Endothelial cell of umbilical vein (primary cell): Measurements from ENCODE around the gene LRP1.

Source experiments
- EZH2 ChIP-seq: IDR thresholded peaks from 2 replicates; pipeline ENCODE4 v1.6.1; 2012; ENCODE audit warnings: borderline replicate concordance, low read depth, mild to moderate bottlenecking, moderate library complexity, low read length, inconsistent platforms; ENCODE audit not compliant: severe bottlenecking
- JUN ChIP-seq: IDR thresholded peaks from 2 replicates; pipeline ENCODE4 v1.6.1; 2011; ENCODE audit warnings: borderline replicate concordance, low read depth; ENCODE audit not compliant: insufficient read length, insufficient read depth
- MYC ChIP-seq: IDR thresholded peaks from one replicate; pipeline ENCODE4 v1.6.1; 2011; ENCODE audit warnings: mild to moderate bottlenecking, low read depth, low read length
- POLR2A ChIP-seq: IDR thresholded peaks from 2 replicates; pipeline ENCODE4 v1.6.1; 2012; ENCODE audit warnings: low read depth, mild to moderate bottlenecking, control low read depth, low read length
- POLR2AphosphoS5 ChIP-seq: IDR thresholded peaks from 2 replicates; pipeline ENCODE4 v1.6.1; 2012; ENCODE audit warnings: low read depth, mild to moderate bottlenecking, control low read depth, low read length, moderate library complexity; ENCODE audit not compliant: insufficient read depth
- TF ChIP-seq, protein P1 (sequence below): IDR thresholded peaks from 2 replicates; pipeline ENCODE4 v1.6.1; 2011; ENCODE audit not compliant: insufficient read depth, insufficient read length
- TF ChIP-seq, protein P2 (sequence below), 2 donors: IDR thresholded peaks; 1 replicate in 1 of 2; 2 replicates in 1 of 2; pipeline ENCODE4 v1.5.1; 2011; ENCODE audit warnings: low read length in 2 of 2, mild to moderate bottlenecking in 2 of 2, moderate library complexity in 2 of 2, control low read depth in 1 of 2, inconsistent platforms in 1 of 2, low read depth in 1 of 2; ENCODE audit not compliant: insufficient read depth in 1 of 2; ENCODE audit errors: extremely low read depth in 1 of 2

DNA sequence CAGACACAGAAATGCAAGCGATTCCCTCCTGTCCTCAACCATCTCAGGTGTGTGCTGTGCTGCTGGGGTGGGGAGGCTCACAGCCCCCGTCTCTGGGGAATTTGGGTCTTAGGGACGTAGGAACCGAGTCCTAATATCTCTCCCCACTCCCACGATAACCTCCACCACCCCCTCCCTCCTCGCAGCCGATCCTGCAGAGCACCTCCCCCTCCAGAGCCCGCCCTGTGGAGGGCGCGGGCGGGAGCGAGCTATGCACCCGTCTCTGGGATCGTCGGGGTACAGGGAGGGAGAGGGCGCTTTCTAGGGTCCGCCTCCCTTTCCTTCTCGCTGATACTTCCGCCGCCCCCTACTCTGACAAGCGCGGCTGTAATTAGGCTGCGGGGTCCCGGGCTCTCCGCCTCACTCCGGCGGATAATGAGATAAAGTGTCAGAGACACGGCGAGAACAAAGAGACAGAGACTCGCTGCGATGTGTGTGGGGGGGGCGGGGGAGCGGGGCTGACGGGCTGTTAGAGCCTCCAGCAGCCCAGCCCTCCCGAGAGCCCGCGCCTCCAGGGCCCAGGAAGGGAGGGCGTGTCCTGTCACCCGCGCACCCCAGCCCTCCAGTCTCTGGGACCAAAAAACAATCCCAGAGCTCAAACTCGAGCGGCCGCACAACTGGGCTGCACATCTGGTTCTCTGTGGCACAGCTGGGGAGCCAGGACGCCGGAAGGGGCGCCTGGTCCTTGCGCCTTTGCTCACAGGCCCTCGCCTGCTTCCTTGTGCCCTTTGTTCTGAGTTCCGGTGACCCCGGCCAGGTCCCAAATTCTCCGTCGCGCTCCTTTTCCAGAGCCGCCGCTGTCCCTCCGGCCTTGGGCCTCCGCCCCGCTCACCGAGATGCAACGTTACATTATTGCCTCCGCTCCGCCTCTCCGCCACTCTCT lies 109.9 kb downstream of the LRP1 start:
- TF ChIP-seq, protein P1, sequence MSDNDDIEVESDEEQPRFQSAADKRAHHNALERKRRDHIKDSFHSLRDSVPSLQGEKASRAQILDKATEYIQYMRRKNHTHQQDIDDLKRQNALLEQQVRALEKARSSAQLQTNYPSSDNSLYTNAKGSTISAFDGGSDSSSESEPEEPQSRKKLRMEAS = no peak
- TF ChIP-seq, protein P2, sequence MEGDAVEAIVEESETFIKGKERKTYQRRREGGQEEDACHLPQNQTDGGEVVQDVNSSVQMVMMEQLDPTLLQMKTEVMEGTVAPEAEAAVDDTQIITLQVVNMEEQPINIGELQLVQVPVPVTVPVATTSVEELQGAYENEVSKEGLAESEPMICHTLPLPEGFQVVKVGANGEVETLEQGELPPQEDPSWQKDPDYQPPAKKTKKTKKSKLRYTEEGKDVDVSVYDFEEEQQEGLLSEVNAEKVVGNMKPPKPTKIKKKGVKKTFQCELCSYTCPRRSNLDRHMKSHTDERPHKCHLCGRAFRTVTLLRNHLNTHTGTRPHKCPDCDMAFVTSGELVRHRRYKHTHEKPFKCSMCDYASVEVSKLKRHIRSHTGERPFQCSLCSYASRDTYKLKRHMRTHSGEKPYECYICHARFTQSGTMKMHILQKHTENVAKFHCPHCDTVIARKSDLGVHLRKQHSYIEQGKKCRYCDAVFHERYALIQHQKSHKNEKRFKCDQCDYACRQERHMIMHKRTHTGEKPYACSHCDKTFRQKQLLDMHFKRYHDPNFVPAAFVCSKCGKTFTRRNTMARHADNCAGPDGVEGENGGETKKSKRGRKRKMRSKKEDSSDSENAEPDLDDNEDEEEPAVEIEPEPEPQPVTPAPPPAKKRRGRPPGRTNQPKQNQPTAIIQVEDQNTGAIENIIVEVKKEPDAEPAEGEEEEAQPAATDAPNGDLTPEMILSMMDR (IDR thresholded peaks at IDR 0.05; ENCODE audit: extremely low read depth in 1 of 2, insufficient read depth in 1 of 2, low read depth in 1 of 2, low read length in 2 of 2) = no peak
- no peak for TF ChIP-seq MYC
- no peak for TF ChIP-seq POLR2A
- peak; percentile 80 for TF ChIP-seq EZH2
- no peak for TF ChIP-seq POLR2AphosphoS5
- no peak for TF ChIP-seq JUN
